ENCODE data around the gene ARMC5.

Gene ARMC5

GRCh38 chr16:31476303-31477219, 17.3 kb downstream of the ARMC5 start:
- TF ChIP-seq REST (IDR thresholded peaks at IDR 0.05; ENCODE audit: low read depth) (no peak), CEBPB (IDR thresholded peaks at IDR 0.05) (no peak), TAF1 (IDR thresholded peaks at IDR 0.05; ENCODE audit: low read depth) (no peak), FOXM1 (IDR thresholded peaks at IDR 0.05; ENCODE audit: borderline replicate concordance, low read depth) (no peak), TEAD4 (IDR thresholded peaks at IDR 0.05) (no peak), EGR1 (IDR thresholded peaks at IDR 0.05) (no peak), USF1 (IDR thresholded peaks at IDR 0.05) (no peak), ZBTB7A (IDR thresholded peaks at IDR 0.05; ENCODE audit: low read depth) (no peak), YY1 (IDR thresholded peaks at IDR 0.05; ENCODE audit: low read depth) (no peak), TCF12 (IDR thresholded peaks at IDR 0.05; ENCODE audit: low read depth) (no peak), MAX (IDR thresholded peaks at IDR 0.05) (no peak), EP300 (IDR thresholded peaks at IDR 0.05; ENCODE audit: borderline replicate concordance) (no peak), NFIC (IDR thresholded peaks at IDR 0.05) (no peak), RAD21 (IDR thresholded peaks at IDR 0.05; ENCODE audit: low read depth) (no peak), CREB1 (IDR thresholded peaks at IDR 0.05; ENCODE audit: low read depth) (no peak)

- TF ChIP-seq CEBPB (IDR thresholded peaks at IDR 0.05) (no peak), REST (IDR thresholded peaks at IDR 0.05; ENCODE audit: low read depth) (no peak), YY1 (IDR thresholded peaks at IDR 0.05; ENCODE audit: low read depth) (no peak), ZBTB7A (IDR thresholded peaks at IDR 0.05; ENCODE audit: low read depth) (no peak), RAD21 (IDR thresholded peaks at IDR 0.05; ENCODE audit: low read depth) (no peak), EGR1 (IDR thresholded peaks at IDR 0.05) (no peak), USF1 (IDR thresholded peaks at IDR 0.05) (no peak), NFIC (IDR thresholded peaks at IDR 0.05) (no peak), EP300 (IDR thresholded peaks at IDR 0.05; ENCODE audit: borderline replicate concordance) (no peak), FOXM1 (IDR thresholded peaks at IDR 0.05; ENCODE audit: borderline replicate concordance, low read depth) (no peak), CREB1 (IDR thresholded peaks at IDR 0.05; ENCODE audit: low read depth) (no peak), MAX (IDR thresholded peaks at IDR 0.05) (no peak), TCF12 (IDR thresholded peaks at IDR 0.05; ENCODE audit: low read depth) (no peak), TAF1 (IDR thresholded peaks at IDR 0.05; ENCODE audit: low read depth) (no peak), TEAD4 (IDR thresholded peaks at IDR 0.05) (no peak)
Measured at GRCh38 chr16:31477220-31478216, 18.2 kb downstream of the ARMC5 start.

- TF ChIP-seq FOXM1 (IDR thresholded peaks at IDR 0.05; ENCODE audit: borderline replicate concordance, low read depth) (no peak), TEAD4 (IDR thresholded peaks at IDR 0.05) (no peak), CEBPB (IDR thresholded peaks at IDR 0.05) (no peak), RAD21 (IDR thresholded peaks at IDR 0.05; ENCODE audit: low read depth) (no peak), ZBTB7A (IDR thresholded peaks at IDR 0.05; ENCODE audit: low read depth) (no peak), REST (IDR thresholded peaks at IDR 0.05; ENCODE audit: low read depth) (no peak), TAF1 (IDR thresholded peaks at IDR 0.05; ENCODE audit: low read depth) (no peak), EGR1 (IDR thresholded peaks at IDR 0.05) (no peak)
Measured at GRCh38 chr16:31478956-31479355, 19.7 kb downstream of the ARMC5 start.
